Measurements from ENCODE around the gene GALNT9.

GRCh38 chr12:132355742-132356681, 26.6 kb upstream of the GALNT9 start:
- TF ChIP-seq EZH2 (IDR thresholded peaks at IDR 0.05; ENCODE audit: insufficient read depth, poor library complexity, severe bottlenecking) (no peak), EZH2phosphoT487 (IDR thresholded peaks at IDR 0.05; ENCODE audit: insufficient read depth, low read depth) (no peak)
